SK-N-SH treated with all-trans-retinoic acid at 6 μM for 48 hours (cell line): ENCODE measurements around the gene STXBP5.
A peak's percentile ranks its signal among the peaks of the same experiment; 100 is the strongest.

ENCODE experiments used
- ATAC-seq: fragments of 200-7000 bp; cut with Tn5 transposase; 3 replicates; pipeline ENCODE4 v1.9.1; 2020; ENCODE audit warnings: mild to moderate bottlenecking, moderate library complexity
- ARNTL ChIP-seq: fragments of 450-650 bp; formaldehyde crosslinking; IDR thresholded peaks from 2 replicates; pipeline ENCODE4 v1.5.0; 2020; ENCODE audit warnings: low read depth, mild to moderate bottlenecking, moderate library complexity, borderline replicate concordance
- BACH2 ChIP-seq: fragments of 250-450 bp; sonication (Bioruptor Pico); IDR thresholded peaks from 2 replicates; pipeline ENCODE4 v1.9.0; 2021; ENCODE audit warnings: mild to moderate bottlenecking, borderline replicate concordance
- CREB5 ChIP-seq: fragments of 250-450 bp; sonication (Bioruptor Pico); IDR thresholded peaks from 2 replicates; pipeline ENCODE4 v1.5.1; 2020; ENCODE audit warnings: low read depth, mild to moderate bottlenecking, moderate library complexity
- CSDC2 ChIP-seq: fragments of 250-450 bp; sonication (Bioruptor Pico); IDR thresholded peaks from 2 replicates; pipeline ENCODE4 v1.5.0; 2020; ENCODE audit warnings: mild to moderate bottlenecking, moderate library complexity
- CSRNP3 ChIP-seq: fragments of 250-450 bp; sonication (Bioruptor Pico); IDR thresholded peaks from 2 replicates; pipeline ENCODE4 v1.5.1; 2021; ENCODE audit warnings: mild to moderate bottlenecking, moderate library complexity
- GLIS3 ChIP-seq: fragments of 250-450 bp; sonication (Bioruptor Pico); IDR thresholded peaks from 2 replicates; pipeline ENCODE4 v1.5.0; 2020; ENCODE audit warnings: mild to moderate bottlenecking, moderate library complexity
- ISL1 ChIP-seq: fragments of 250-450 bp; sonication (Bioruptor Pico); IDR thresholded peaks from 2 replicates; pipeline ENCODE4 v2.1.2; 2022; ENCODE audit warnings: mild to moderate bottlenecking, moderate library complexity
- OSR1 ChIP-seq: fragments of 250-450 bp; sonication (Bioruptor Pico); IDR thresholded peaks from 2 replicates; pipeline ENCODE4 v1.8.0; 2022; ENCODE audit warnings: moderate library complexity, mild to moderate bottlenecking, inconsistent platforms
- PPARA ChIP-seq: fragments of 250-450 bp; sonication (Bioruptor Pico); IDR thresholded peaks from 2 replicates; pipeline ENCODE4 v1.5.0; 2020; ENCODE audit warnings: mild to moderate bottlenecking, borderline replicate concordance
- RARB ChIP-seq: fragments of 250-450 bp; sonication (Bioruptor Pico); IDR thresholded peaks from 2 replicates; pipeline ENCODE4 v1.8.0; 2021; ENCODE audit warnings: mild to moderate bottlenecking, moderate library complexity
- SNAI2 ChIP-seq: fragments of 250-450 bp; sonication (Bioruptor Pico); IDR thresholded peaks from 2 replicates; pipeline ENCODE4 v1.5.0; 2020; ENCODE audit warnings: mild to moderate bottlenecking, moderate library complexity
- TCF4 ChIP-seq: fragments of 250-450 bp; sonication (Bioruptor Pico); IDR thresholded peaks from 2 replicates; pipeline ENCODE4 v1.8.0; 2021; ENCODE audit warnings: mild to moderate bottlenecking, moderate library complexity, borderline replicate concordance
- TOX ChIP-seq: fragments of 250-450 bp; sonication (Bioruptor Pico); IDR thresholded peaks from 2 replicates; pipeline ENCODE4 v1.8.0; 2021; ENCODE audit warnings: mild to moderate bottlenecking, moderate library complexity, borderline replicate concordance
- ZC3H10 ChIP-seq: fragments of 250-450 bp; sonication (Bioruptor Pico); IDR thresholded peaks from 2 replicates; pipeline ENCODE4 v1.5.1; 2021; ENCODE audit warnings: mild to moderate bottlenecking, moderate library complexity
- ZFP3 ChIP-seq: fragments of 250-450 bp; sonication (Bioruptor Pico); IDR thresholded peaks from 2 replicates; pipeline ENCODE4 v1.5.0; 2020; ENCODE audit warnings: mild to moderate bottlenecking, moderate library complexity
- ZFP30 ChIP-seq: fragments of 450-650 bp; formaldehyde crosslinking; IDR thresholded peaks from 2 replicates; pipeline ENCODE4 v1.5.0; 2022; ENCODE audit warnings: mild to moderate bottlenecking, moderate library complexity
- ZNF565 ChIP-seq: fragments of 450-650 bp; formaldehyde crosslinking; conservative IDR thresholded peaks from 2 replicates; pipeline ENCODE4 v1.5.0; 2020; ENCODE audit warnings: low read depth, mild to moderate bottlenecking, moderate library complexity
- ZNF70 ChIP-seq: fragments of 450-650 bp; formaldehyde crosslinking; IDR thresholded peaks from 2 replicates; pipeline ENCODE4 v1.5.0; 2020; ENCODE audit warnings: mild to moderate bottlenecking, moderate library complexity
- ZNF8 ChIP-seq: fragments of 450-650 bp; formaldehyde crosslinking; IDR thresholded peaks from 2 replicates; pipeline ENCODE4 v1.5.0; 2020; ENCODE audit warnings: mild to moderate bottlenecking, moderate library complexity
- TF ChIP-seq, protein P1 (sequence below): fragments of 250-450 bp; sonication (Bioruptor Pico); IDR thresholded peaks from 2 replicates; pipeline ENCODE4 v1.8.0; 2020; ENCODE audit warnings: mild to moderate bottlenecking, moderate library complexity, borderline replicate concordance
- TF ChIP-seq, protein P2 (sequence below): fragments of 250-450 bp; sonication (Bioruptor Pico); IDR thresholded peaks from 2 replicates; pipeline ENCODE4 v1.8.0; 2021; ENCODE audit warnings: low read depth, mild to moderate bottlenecking, moderate library complexity, borderline replicate concordance
- TF ChIP-seq, protein P3 (sequence below): fragments of 250-450 bp; sonication (Bioruptor Pico); IDR thresholded peaks from 2 replicates; pipeline ENCODE4 v1.5.0; 2020; ENCODE audit warnings: mild to moderate bottlenecking, moderate library complexity

The STXBP5 gene

DNA sequence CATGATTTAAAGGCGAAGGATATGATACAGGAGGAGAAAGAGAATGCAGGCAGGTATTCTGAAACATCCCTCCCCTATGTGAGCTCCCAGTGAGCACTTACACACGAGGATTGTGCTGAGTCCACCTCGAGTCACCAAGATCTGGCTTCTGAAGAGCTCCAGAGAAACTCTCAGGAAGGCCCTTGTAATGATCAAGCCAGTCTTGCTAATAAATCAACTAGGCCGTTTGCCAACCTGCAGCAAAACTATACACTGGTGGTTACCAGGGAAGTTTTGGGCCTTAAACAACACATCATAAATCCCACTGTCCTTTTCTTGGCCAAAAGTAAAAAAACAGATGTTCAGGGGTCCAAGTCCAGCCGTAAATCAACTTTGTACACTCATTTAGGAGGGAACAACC lies 79.2 kb downstream of the STXBP5 start:
- TF ChIP-seq CREB5 (CRISPR knock-in tag): no peak
- TF ChIP-seq ZNF565: no peak
- no peak for TF ChIP-seq SNAI2 (CRISPR knock-in tag)
- TF ChIP-seq TCF4 (CRISPR knock-in tag): no peak
- no peak for TF ChIP-seq GLIS3 (CRISPR knock-in tag)
- no peak for TF ChIP-seq BACH2 (CRISPR knock-in tag)
- TF ChIP-seq PPARA: no peak
- TF ChIP-seq, protein P1, sequence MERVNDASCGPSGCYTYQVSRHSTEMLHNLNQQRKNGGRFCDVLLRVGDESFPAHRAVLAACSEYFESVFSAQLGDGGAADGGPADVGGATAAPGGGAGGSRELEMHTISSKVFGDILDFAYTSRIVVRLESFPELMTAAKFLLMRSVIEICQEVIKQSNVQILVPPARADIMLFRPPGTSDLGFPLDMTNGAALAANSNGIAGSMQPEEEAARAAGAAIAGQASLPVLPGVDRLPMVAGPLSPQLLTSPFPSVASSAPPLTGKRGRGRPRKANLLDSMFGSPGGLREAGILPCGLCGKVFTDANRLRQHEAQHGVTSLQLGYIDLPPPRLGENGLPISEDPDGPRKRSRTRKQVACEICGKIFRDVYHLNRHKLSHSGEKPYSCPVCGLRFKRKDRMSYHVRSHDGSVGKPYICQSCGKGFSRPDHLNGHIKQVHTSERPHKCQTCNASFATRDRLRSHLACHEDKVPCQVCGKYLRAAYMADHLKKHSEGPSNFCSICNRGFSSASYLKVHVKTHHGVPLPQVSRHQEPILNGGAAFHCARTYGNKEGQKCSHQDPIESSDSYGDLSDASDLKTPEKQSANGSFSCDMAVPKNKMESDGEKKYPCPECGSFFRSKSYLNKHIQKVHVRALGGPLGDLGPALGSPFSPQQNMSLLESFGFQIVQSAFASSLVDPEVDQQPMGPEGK (CRISPR knock-in tag): no peak
- no peak for TF ChIP-seq TOX (CRISPR knock-in tag)
- no peak for TF ChIP-seq ZFP30
- no peak for TF ChIP-seq ISL1 (CRISPR knock-in tag)
- TF ChIP-seq ZNF8 (CRISPR knock-in tag): no peak
- TF ChIP-seq RARB: no peak
- TF ChIP-seq ARNTL: no peak
- peak; percentile 56 for ATAC-seq

- peak; percentile 56; the same call in 2 of the 3 replicates for ATAC-seq
- TF ChIP-seq TCF4 (CRISPR knock-in tag): no peak
- no peak for TF ChIP-seq SNAI2 (CRISPR knock-in tag)
- no peak for TF ChIP-seq BACH2 (CRISPR knock-in tag)
- no peak for TF ChIP-seq CSDC2 (CRISPR knock-in tag)
- TF ChIP-seq ISL1 (CRISPR knock-in tag): no peak
- TF ChIP-seq OSR1 (CRISPR knock-in tag): no peak
- no peak for TF ChIP-seq GLIS3 (CRISPR knock-in tag)
- no peak for TF ChIP-seq ZFP3 (CRISPR knock-in tag)
- no peak for TF ChIP-seq ARNTL
- no peak for TF ChIP-seq ZFP30
- TF ChIP-seq, all 23 proteins: peak for 0
Observed at GRCh38 chr6:147285087-147285855, 81.1 kb downstream of the STXBP5 start.

DNA sequence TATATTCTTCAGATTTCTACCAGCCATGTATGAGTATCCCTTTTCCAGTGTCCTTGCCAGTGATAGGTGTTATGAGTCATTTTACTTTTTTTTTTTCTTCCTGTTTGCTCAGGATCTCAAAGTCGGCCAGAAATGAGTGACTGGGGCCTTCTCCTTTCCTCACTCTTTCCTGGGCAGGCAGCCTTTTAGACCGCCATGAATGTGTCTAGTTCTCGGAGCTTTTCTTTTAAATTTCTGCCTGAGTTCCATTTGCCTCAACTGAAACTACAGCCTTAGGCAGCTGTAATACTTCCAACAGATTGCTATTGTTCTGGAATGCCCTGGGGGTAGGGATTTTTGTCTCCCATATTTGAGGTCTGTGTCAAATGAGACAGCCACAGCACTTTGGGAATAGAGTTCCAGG lies 83.7 kb downstream of the STXBP5 start:
- TF ChIP-seq RARB (no peak), GLIS3 (CRISPR knock-in tag) (no peak), TOX (CRISPR knock-in tag) (no peak), ZNF565 (no peak), BACH2 (CRISPR knock-in tag) (no peak), SNAI2 (CRISPR knock-in tag) (no peak), CREB5 (CRISPR knock-in tag) (no peak), ZFP3 (CRISPR knock-in tag) (no peak), CSRNP3 (CRISPR knock-in tag) (no peak), ZC3H10 (no peak), CSDC2 (CRISPR knock-in tag) (no peak), TCF4 (CRISPR knock-in tag) (no peak), ISL1 (CRISPR knock-in tag) (no peak), ZFP30 (no peak), ZNF8 (CRISPR knock-in tag) (no peak), ARNTL (no peak), ZNF70 (CRISPR knock-in tag) (no peak)
- TF ChIP-seq, protein P1 (CRISPR knock-in tag): no peak
- TF ChIP-seq, protein P2, sequence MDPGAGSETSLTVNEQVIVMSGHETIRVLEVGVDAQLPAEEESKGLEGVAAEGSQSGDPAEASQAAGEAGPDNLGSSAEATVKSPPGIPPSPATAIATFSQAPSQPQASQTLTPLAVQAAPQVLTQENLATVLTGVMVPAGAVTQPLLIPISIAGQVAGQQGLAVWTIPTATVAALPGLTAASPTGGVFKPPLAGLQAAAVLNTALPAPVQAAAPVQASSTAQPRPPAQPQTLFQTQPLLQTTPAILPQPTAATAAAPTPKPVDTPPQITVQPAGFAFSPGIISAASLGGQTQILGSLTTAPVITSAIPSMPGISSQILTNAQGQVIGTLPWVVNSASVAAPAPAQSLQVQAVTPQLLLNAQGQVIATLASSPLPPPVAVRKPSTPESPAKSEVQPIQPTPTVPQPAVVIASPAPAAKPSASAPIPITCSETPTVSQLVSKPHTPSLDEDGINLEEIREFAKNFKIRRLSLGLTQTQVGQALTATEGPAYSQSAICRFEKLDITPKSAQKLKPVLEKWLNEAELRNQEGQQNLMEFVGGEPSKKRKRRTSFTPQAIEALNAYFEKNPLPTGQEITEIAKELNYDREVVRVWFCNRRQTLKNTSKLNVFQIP (CRISPR knock-in tag): no peak
- TF ChIP-seq, protein P3, sequence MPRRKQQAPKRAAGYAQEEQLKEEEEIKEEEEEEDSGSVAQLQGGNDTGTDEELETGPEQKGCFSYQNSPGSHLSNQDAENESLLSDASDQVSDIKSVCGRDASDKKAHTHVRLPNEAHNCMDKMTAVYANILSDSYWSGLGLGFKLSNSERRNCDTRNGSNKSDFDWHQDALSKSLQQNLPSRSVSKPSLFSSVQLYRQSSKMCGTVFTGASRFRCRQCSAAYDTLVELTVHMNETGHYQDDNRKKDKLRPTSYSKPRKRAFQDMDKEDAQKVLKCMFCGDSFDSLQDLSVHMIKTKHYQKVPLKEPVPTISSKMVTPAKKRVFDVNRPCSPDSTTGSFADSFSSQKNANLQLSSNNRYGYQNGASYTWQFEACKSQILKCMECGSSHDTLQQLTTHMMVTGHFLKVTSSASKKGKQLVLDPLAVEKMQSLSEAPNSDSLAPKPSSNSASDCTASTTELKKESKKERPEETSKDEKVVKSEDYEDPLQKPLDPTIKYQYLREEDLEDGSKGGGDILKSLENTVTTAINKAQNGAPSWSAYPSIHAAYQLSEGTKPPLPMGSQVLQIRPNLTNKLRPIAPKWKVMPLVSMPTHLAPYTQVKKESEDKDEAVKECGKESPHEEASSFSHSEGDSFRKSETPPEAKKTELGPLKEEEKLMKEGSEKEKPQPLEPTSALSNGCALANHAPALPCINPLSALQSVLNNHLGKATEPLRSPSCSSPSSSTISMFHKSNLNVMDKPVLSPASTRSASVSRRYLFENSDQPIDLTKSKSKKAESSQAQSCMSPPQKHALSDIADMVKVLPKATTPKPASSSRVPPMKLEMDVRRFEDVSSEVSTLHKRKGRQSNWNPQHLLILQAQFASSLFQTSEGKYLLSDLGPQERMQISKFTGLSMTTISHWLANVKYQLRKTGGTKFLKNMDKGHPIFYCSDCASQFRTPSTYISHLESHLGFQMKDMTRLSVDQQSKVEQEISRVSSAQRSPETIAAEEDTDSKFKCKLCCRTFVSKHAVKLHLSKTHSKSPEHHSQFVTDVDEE (CRISPR knock-in tag): no peak
- ATAC-seq: peak; percentile 78
